GM12892 (cell line): ENCODE measurements around the gene KIF2C.
"Not testable (repeated sequence)": the region's sequence is repeated elsewhere in the genome, so short reads cannot be mapped to it uniquely, and the experiment has no call there.

Experiments used
- DNase-seq: peaks from one replicate; pipeline ENCODE4 v3.0.0; 2011; ENCODE audit not compliant: insufficient read length
- FAIRE-seq: peaks from 2 replicates; lab custom pipeline; 2011; peaks lifted over from hg19 to GRCh38; lab: Jason Lieb, UNC
- POLR2A ChIP-seq: IDR thresholded peaks from 2 replicates; pipeline ENCODE4 v1.6.1; 2011; ENCODE audit warnings: low read depth, low read length, control low read depth
- POLR2AphosphoS5 ChIP-seq: IDR thresholded peaks from 2 replicates; pipeline ENCODE4 v1.6.1; 2011; ENCODE audit warnings: low read depth, low read length, control low read depth
- TAF1 ChIP-seq: IDR thresholded peaks from 2 replicates; pipeline ENCODE4 v1.6.1; 2011; ENCODE audit warnings: low read depth, mild to moderate bottlenecking, control low read depth, low read length, borderline replicate concordance

Gene KIF2C

DNA sequence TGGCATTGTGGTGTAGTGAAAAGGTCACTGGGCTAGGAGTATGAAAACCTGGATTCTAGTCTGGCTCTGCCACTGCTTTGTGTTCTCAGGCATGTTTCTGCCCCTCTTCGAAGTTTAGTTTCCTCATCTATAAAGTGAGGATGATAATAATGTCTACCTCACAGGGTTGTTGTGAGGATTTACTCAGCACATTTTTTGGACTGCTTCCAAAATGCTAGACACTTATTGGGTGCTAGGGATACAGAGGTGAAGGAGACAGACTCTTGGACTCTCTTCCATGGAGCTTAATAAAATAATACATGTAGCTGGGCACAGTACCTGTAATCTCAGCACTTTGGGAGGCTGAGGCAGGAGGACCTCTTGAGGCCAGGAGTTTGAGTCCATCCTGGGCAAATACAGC, 3.6 kb downstream of the KIF2C start:
- FAIRE-seq: no peak
- no peak for DNase-seq
- TF ChIP-seq TAF1 (no peak), POLR2AphosphoS5 (no peak), POLR2A (no peak)

DNA sequence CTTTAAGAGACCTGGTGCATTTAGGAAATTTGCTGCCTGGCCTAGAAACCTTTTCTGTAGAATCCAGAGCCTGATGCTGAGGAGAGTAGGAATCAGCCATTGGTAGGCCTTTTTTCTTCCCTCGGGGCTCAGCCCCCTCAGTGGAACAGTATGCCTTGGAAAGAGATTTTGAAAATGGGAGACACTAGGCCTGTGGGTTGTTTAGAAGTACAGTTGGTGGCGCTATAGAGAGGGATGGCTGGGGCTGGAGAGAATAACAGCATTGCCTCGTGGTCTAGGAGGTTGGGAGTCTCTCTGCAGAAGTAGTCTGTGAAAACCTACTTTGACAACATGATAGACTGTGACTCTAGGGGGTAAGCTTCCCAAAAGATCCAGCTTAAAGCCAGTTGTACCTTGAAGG, 8.2 kb downstream of the KIF2C start:
- no peak for TF ChIP-seq POLR2A
- no peak for TF ChIP-seq POLR2AphosphoS5
- no peak for TF ChIP-seq TAF1
- FAIRE-seq (no peak), DNase-seq (no peak)

DNA sequence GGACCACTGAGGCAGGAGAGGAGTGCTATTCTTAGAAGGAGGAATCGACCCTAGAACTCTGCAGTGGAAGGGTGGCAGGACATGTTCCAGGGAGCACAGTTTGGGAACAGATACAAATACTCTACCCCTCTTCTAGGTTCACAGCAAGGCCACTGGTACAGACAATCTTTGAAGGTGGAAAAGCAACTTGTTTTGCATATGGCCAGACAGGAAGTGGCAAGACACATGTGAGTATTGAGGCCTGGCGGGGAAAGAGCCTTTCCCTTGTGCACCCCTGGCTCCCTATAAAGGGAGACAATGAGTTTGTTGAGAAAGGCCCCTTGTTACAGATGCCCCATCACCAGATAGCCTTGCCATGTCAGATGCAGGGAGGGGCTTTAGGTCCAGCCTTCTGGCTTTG, 17.8 kb downstream of the KIF2C start:
- FAIRE-seq (peak; percentile 77), DNase-seq (no peak)
- no peak for TF ChIP-seq POLR2A
- TF ChIP-seq POLR2AphosphoS5: no peak
- no peak for TF ChIP-seq TAF1

DNA sequence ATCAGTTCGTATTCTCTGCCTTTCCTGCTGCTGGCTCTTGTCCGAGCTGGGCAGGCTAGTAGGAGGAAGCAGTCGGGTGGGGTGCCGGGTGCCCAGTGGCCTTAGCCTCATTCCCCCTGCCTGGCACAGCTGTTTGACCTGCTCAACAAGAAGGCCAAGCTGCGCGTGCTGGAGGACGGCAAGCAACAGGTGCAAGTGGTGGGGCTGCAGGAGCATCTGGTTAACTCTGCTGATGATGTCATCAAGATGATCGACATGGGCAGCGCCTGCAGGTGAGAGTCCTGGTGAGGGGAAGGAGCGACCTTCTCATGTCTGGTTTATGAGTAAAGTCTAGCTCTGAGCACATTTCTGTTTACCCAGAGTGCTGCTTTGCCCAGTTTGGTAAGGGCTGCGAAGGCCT, 19.4 kb downstream of the KIF2C start:
- FAIRE-seq: no peak
- TF ChIP-seq POLR2A: no peak
- no peak for TF ChIP-seq TAF1
- no peak for TF ChIP-seq POLR2AphosphoS5
- DNase-seq: no peak

DNA sequence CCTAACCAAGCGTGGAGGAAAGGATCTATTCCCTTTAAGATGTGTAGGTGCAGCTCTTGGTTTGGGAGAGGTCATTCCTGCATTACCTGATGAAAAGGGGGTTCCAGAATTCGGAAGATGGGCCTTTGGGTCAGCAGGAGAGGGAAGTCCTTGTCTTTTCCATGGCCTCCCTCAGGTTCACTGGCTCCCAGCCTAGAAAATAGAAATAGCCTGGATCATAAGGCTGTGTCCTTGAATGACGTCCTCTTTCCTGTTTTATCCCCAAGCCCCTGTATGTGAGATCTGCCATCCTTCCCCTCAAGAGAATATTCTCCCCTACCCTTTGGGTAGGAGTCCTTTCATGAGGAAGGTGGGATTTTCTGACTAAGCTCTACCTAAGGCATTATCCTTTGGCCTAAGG, 21.2 kb downstream of the KIF2C start:
- TF ChIP-seq TAF1: no peak
- no peak for TF ChIP-seq POLR2AphosphoS5
- no peak for TF ChIP-seq POLR2A
- DNase-seq: no peak
- no peak for FAIRE-seq

DNA sequence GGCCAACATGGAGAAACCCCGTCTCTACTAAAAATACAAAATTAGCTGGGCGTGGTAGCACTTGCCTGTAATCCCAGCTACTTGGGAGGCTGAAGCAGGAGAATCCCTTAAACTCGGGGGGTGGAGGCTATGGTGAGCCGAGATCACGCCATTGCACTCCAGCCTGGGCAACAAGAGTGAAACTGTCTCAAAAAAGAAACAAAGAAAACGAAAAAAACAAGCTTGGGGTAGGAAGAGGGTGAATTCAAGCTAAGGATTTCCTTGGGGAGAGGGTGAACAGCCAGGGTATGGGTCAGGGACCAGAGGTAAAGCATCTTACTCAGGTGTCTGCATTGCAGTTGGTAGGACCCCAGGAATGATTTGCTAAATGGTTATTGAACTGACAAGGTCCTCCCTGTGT, 26.8 kb downstream of the KIF2C start:
- not testable (repeated sequence) for DNase-seq, FAIRE-seq
- TF ChIP-seq POLR2A: 0 out of 2 replicates have a peak, but pooled peaks have one; percentile 18

DNA sequence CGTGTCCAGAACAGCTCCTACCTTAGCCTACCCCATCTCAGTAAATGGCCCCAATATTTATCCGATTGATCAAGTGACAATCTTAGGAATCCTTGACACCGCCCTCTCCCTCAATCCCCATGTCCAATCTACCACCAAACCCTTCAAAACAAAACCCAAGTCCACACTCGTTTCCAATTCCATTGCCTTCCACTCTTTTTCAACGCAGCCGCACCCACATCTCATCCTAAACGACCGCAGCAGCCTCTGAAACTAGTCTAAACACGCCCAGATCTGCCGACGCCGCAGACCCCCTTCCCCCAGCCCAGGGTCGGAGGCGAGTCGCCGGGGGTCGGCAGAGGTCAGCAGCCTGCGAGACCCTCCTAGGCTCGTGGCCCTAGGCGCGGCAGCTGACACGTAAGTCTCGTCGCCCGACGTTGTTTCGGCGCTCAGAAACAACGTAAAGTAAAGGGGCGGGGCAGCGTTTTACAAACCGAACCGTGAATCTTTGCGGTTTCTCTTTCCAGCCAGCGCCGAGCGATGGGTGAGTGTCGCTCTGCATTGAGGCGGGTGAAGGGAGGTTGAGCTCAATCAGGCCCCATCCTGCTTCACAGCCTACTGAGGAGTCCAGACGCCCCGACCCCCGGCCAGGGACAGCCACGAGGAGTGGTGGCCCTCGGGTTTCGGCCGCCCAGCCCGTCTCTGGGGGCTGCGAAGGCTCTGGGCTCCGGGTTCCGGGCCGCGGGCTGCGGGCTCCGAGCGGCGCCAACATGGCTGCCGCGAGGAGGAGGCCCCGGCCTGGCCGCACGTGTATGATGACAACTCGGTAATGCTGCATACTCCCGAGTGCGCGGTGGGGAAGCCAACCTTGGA, 35.7 kb downstream of the KIF2C start, which contains the start of gene RPS8:
TSS of gene RPS8 (plus strand) at position 463 of the 852 bp plus-strand sequence. CDS start at position 520, 57 bp downstream.
- DNase-seq (peak; percentile 71), FAIRE-seq (peak; percentile 80)
- peak; percentile 99 for TF ChIP-seq TAF1
- peak; percentile 98 for TF ChIP-seq POLR2A
- TF ChIP-seq POLR2AphosphoS5: peak; percentile 99

DNA sequence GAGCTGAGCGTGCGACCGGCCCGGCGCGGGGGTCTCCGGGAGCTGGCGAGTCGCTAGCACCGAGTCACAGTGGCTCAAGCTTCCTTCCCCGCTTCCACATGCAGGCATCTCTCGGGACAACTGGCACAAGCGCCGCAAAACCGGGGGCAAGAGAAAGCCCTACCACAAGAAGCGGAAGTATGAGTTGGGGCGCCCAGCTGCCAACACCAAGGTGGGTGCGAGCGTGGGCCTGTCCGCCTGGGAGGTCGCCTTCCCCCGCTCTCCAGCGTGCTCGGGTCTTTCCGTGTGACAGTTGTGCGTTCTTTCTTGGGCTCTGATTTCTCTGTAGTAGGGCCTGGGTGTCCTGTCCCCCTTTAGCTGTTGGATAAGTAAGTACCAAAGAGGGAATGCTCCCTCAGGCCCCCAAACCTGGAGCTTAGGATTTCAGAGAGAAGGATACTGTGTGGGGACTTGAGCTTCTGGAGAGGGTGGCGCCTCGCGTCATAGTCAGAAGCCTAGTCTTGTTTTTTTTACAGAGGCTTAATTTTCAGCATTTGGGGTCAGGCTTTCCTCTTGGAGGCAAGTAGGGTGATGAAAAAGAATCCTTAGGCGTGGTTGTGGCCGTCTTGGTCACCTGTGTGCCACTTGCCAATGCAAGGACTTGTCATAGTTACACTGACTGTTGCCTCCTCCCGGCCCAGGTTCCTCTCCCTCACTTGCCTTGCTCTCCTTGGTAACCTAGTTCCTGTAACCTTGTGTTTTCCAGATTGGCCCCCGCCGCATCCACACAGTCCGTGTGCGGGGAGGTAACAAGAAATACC, 36.5 kb downstream of the KIF2C start:
- TF ChIP-seq POLR2AphosphoS5 (no peak), TAF1 (no peak; the same call in 1 of the 2 replicates), POLR2A (no peak)
- DNase-seq: peak; percentile 31
- FAIRE-seq: no peak

DNA sequence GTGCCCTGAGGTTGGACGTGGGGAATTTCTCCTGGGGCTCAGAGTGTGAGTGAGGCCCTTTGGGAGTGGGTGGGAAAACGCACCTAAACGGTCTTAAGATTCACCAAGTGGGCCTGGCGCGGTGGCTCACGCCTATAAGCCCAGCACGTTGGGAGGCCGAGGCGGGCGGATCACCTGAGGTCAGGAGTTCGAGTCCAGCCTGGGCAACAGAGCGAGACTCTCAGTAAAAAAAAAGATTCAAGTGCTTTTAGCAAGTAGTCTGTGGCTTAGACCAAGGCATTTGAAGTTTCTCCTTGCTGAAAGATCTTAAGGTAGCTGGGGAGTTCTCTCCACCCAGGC, 37.1 kb downstream of the KIF2C start:
- no peak for DNase-seq
- FAIRE-seq: no peak
- TF ChIP-seq POLR2A: no peak
- TF ChIP-seq POLR2AphosphoS5: no peak
- no peak for TF ChIP-seq TAF1

DNA sequence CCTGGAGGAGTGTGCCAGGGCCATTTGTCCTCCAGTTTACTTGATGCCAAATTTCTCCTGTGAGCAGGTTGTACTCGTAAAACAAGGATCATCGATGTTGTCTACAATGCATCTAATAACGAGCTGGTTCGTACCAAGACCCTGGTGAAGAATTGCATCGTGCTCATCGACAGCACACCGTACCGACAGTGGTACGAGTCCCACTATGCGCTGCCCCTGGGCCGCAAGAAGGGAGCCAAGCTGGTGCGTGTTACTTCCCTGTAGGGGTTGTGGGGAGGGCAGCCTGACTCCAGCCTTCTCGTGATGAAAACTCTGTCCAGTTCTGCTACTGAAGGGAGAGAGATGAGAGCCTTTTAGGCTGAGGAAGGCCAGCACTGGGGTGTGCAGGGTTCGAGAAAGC, 37.9 kb downstream of the KIF2C start:
- FAIRE-seq (no peak), DNase-seq (no peak)
- TF ChIP-seq POLR2A: no peak
- no peak for TF ChIP-seq POLR2AphosphoS5
- no peak for TF ChIP-seq TAF1

DNA sequence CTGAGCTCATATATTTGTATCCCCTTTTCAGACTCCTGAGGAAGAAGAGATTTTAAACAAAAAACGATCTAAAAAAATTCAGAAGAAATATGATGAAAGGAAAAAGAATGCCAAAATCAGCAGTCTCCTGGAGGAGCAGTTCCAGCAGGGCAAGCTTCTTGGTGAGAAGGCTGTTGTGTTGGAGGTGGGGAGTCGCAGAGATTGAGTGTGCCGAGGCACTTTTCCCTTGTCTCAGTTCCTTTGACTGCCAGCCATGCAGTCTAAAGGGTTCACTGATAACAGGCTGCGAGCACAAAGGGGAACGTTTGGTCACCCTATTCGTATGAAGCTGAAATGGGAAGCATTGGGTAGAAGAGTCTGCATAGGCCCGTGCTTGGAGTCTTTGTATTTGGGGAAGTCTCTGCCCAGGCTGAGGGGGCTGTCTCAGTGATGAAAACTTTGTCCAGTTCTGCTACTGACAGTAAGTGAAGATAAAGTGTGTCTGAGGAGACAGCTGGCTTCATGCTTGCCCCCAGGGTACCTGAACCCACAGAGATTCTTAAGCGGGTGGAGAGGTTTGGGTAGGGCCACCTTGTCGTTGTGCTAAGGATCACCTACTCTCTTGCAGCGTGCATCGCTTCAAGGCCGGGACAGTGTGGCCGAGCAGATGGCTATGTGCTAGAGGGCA, 38.5 kb downstream of the KIF2C start:
- FAIRE-seq: no peak
- DNase-seq: no peak
- no peak for TF ChIP-seq POLR2AphosphoS5
- no peak for TF ChIP-seq TAF1
- TF ChIP-seq POLR2A: no peak; the same call in 1 of the 2 replicates
